NOMO-1 treated with dmso at 0.1 percent for 144 hours (cell line): ENCODE results near the gene MTCL1.

Experiments used
- DNase-seq: peaks from one replicate; lab custom pipeline; 2025; ENCODE audit not compliant: unreplicated experiment; lab: John Stamatoyannopoulos, UW

MTCL1 gene

GRCh38 chr18:8705238-8705960, at the start of gene MTCL1:
Gene MTCL1, plus strand, starts transcription at chr18:8705556. Its CDS starts 105 bp downstream, at chr18:8705661.
- no peak for DNase-seq

GRCh38 chr18:8656232-8656631, 49.1 kb upstream of the MTCL1 start:
- no peak for DNase-seq

GRCh38 chr18:8657050-8657820, 48.1 kb upstream of the MTCL1 start:
- DNase-seq: no peak

- no peak for DNase-seq
These were observed 47.4 kb upstream of the MTCL1 start for GRCh38 chr18:8657873-8658470.

- no peak for DNase-seq
These were observed 46.4 kb upstream of the MTCL1 start for GRCh38 chr18:8658858-8659485.

- DNase-seq: no peak
These were observed 45.6 kb upstream of the MTCL1 start for GRCh38 chr18:8659609-8660242.

GRCh38 chr18:8660316-8660715, 45.0 kb upstream of the MTCL1 start:
- DNase-seq: no peak

- no peak for DNase-seq
These were observed 43.4 kb upstream of the MTCL1 start for GRCh38 chr18:8661754-8662559.

GRCh38 chr18:8662560-8663255, 42.6 kb upstream of the MTCL1 start:
- DNase-seq: no peak

- no peak for DNase-seq
These were observed 37.5 kb upstream of the MTCL1 start for GRCh38 chr18:8667846-8668245.

GRCh38 chr18:8668381-8668780, 37.0 kb upstream of the MTCL1 start:
- DNase-seq: no peak

GRCh38 chr18:8669571-8669970, 35.8 kb upstream of the MTCL1 start:
- DNase-seq: no peak

- no peak for DNase-seq
These were observed 31.8 kb upstream of the MTCL1 start for GRCh38 chr18:8673256-8674209.

GRCh38 chr18:8675057-8675456, 30.3 kb upstream of the MTCL1 start:
- DNase-seq: no peak

GRCh38 chr18:8681196-8681595, 24.2 kb upstream of the MTCL1 start:
- no peak for DNase-seq

- DNase-seq: no peak
These were observed 20.8 kb upstream of the MTCL1 start for GRCh38 chr18:8684577-8684976.

GRCh38 chr18:8685141-8685913, 20.0 kb upstream of the MTCL1 start:
- DNase-seq: no peak

GRCh38 chr18:8685914-8686216, 19.5 kb upstream of the MTCL1 start:
- no peak for DNase-seq
